ENCODE measurements around the gene RPUSD2.

Gene RPUSD2, protein sequence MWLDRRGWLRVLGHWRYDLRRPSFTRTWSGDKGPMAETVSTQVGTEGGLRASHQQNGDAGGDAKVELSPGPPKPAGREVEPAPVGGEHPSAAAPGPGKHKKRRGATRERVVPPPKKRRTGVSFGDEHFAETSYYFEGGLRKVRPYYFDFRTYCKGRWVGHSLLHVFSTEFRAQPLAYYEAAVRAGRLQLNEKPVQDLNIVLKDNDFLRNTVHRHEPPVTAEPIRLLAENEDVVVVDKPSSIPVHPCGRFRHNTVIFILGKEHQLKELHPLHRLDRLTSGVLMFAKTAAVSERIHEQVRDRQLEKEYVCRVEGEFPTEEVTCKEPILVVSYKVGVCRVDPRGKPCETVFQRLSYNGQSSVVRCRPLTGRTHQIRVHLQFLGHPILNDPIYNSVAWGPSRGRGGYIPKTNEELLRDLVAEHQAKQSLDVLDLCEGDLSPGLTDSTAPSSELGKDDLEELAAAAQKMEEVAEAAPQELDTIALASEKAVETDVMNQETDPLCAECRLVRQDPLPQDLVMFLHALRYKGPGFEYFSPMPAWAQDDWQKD

DNA sequence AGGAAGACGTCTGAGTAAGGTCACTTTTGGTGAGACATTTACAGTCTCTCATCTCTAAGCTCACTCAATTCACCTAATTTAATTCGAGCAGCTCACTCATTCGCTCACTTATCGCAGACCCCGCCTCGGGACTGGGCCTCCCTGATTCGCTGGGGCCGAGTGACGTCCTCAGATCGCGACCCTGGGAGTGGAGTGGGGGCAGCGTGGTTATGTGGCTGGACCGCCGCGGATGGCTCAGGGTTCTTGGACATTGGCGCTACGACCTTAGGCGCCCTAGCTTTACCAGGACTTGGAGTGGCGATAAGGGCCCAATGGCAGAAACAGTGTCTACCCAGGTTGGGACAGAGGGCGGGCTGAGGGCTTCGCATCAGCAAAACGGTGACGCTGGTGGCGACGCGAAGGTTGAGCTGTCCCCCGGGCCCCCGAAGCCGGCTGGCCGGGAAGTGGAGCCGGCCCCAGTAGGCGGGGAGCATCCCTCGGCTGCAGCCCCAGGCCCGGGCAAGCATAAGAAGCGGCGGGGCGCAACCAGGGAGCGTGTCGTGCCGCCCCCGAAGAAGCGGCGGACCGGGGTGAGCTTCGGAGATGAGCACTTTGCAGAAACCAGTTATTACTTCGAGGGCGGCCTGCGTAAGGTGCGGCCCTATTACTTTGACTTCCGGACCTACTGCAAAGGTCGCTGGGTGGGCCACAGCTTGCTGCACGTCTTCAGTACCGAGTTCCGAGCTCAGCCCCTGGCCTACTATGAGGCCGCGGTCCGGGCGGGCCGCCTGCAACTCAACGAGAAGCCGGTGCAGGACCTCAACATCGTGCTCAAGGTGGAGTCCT lies at the start of gene RPUSD2:
Gene RPUSD2 (plus strand): TSS at position 171 of the 825 bp plus-strand sequence. CDS start 39 bp downstream, at position 210.
- peak; percentile 70 to 72 for DNase-seq (ENCODE audit: low read depth in 2 of 2)

DNA sequence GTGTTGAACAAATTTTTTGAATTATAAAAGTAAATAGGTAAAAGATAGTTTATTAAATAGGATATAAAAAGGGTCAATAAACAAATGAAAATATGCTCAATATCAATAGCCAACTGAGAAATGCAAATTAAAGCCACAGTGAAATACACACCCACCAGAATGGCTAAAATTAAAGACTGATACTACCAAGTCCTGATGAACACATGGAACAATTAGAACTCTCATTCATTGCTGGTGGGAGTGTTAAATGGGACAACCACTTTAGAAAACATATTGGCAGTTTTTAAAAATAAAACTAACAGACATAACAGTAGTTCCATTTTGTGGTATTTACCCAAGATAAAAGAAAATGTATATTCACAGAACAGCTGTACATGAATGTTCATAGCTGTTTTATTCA lies 45.5 kb upstream of the RPUSD2 start:
- DNase-seq (ENCODE audit: low read depth in 2 of 2) = no peak

DNA sequence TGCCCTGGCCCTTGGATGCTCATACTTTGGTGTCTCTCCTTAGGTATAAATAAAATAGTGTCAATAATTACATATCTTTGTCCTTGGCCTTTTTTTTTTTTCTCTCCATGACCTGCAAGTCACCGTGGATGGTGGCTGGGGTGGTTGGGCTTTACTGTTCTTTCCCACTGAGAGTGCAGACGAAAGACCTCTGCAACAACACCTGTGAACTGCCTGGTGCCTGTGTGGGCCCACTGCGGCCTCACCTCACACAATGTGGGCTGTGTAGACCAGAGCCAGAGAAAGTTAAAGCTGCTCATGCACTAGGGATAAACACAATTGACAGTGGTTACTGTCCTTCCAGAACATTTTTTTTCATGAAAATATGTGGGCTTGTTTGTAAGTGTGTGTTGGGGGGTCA lies 43.2 kb upstream of the RPUSD2 start:
- DNase-seq (ENCODE audit: low read depth in 2 of 2) = no peak

DNA sequence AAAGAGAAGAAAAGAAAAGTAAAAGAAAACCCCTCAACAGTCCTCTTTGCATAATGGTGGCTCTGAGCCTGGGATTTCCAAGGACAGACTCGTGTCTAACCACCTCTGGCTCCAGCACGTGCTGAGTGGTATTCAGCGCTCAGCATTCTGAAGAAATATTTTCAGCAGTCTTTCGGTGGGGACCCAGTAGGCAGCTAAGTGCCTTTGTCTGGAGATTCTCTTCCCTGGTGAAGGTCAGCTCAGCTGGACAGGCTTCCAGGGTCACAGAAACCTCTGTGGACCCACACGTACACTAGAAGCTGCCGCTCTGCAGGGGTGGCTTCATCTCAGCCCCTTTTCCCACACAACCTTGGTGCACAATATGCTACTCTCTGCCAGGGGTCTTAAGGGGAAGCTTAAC lies 40.3 kb upstream of the RPUSD2 start:
- no peak for DNase-seq (ENCODE audit: low read depth in 2 of 2)

DNA sequence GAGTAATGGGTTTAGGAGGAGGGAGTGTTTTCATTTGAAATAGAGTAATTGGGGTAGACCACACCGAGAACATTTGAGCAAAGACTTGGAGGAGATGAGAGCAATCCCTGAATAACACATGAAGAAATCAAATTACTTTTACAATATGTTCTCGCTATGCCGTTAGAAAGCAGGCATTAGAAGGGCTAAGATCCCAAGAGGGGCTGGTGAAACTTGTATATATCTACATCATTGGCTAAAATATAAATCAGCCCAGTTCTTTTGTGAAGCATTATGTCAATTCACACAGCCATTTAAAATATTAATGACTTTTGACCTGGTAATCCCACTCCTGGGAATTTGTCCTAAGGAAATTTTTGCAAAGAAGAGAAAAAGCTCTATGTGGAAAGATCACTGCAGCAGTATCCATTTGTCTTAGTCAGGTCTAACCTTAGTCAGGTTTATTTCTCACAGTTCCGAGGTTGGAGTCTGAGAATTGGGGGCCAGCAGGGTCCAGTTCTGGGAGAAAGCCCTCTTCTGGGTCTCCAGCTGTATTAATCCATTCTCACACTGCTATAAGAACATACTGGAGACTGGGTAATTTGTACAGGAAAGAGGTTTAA lies 35.2 kb upstream of the RPUSD2 start:
- no peak for DNase-seq (ENCODE audit: low read depth in 2 of 2)

DNA sequence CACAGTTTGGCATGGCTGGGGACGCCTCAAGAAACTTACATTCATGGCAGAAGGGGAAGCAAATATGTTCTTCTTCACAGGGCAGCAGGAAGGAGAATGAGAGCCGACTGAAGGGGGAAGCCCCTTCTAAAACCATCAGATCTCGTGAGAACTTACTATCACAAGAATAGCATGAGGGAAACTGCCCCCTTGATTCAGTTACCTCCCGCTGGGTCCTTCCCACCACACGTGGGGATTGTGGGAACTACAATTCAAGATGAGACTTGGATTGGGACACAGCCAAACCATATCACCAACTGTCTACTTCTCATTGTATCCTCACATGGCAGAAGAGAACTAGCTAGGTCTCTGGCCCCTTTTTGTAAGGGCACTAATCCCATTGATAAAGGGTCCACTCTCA lies 34.7 kb upstream of the RPUSD2 start:
- DNase-seq (ENCODE audit: low read depth in 2 of 2) = no peak

DNA sequence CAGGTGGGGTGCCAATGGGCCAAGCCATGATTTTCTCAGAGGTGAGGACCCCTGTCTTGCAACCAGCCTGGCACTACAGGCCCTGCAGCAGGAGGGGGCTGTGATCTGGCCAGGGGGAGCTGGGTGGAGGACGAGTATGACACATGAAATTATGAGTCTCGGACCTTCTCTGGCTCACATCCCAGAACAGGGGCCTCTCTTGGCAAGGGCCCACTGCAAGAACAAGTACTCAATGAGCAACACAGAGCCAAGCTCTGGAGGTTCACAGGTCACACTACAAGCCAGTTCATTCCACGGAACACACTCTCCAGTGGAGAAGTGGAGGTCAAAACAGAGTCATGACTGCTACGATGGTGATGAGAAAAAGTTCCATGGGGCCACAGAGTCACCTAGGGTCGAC lies 32.6 kb upstream of the RPUSD2 start:
- DNase-seq (ENCODE audit: low read depth in 2 of 2) = peak; percentile 7 to 8

DNA sequence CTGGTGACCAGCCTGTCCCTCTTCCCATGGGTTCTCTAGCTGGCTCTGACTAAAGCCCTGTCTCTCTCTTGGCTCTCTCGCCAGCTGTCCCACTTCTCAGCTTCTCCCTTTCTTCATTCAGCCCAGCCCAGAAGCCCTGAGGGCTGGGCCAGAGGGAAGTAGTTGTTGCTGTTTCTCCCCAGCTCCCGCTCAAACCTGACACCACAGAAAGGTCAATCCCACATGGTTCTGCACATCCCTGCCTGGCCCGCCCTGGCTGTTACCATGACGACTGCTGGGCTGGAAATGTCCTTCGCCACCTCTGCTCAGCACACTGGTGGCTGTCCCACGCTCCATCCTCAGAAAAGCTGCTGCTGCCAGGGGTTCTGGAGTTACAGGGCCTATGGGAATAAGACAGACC lies 30.1 kb upstream of the RPUSD2 start:
- DNase-seq (ENCODE audit: low read depth in 2 of 2) = no peak

DNA sequence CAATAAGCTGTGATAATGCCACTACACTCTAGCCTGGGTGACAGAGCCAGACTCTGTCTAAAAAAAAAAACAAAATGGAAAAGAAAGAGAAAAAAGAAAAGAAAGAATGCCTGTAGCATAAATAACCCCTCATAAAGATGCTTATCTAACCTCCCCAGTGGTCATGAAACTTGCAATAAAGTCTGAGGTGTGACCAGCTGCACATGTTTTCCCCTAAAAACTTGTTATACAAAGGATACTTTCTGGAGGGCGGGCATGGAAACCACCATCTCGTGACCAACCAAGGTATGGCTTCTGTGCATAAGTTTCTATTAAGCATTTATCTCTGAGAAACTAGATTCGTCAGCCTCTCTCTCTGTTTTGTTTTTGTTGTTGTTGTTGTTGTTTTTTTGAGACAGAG lies 26.0 kb upstream of the RPUSD2 start:
- DNase-seq (ENCODE audit: low read depth in 2 of 2) = no peak

DNA sequence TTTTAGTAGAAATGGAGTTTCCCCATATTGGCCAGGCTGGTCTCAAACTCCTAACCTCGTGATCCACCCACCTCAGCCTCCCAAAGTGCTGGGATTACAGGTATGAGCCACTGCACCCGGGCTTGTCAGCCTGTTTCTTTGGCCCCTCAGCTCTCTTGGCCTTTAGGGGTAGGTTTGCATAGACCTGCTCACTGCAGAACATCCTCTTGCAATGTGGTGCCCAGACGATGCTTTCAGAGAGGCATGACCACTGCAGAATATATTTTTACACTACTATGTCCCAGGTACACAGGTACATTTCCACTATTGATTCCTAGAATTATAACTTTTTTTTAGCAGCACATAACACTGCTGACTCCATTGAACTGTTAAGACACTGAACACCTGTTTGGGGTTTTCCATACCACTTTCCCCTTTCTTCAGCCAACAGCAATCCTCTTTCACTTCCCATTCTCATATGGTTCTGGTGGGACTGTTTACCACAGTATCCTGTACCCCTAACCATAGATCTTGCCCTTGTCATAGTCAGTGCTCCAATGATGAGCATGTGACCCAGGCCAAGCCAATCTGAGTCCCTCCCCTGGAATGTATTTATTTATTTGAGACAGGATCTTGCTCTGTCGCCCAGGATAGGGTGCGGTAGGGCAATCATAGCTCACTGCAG lies 25.3 kb upstream of the RPUSD2 start:
- no peak for DNase-seq (ENCODE audit: low read depth in 2 of 2)

DNA sequence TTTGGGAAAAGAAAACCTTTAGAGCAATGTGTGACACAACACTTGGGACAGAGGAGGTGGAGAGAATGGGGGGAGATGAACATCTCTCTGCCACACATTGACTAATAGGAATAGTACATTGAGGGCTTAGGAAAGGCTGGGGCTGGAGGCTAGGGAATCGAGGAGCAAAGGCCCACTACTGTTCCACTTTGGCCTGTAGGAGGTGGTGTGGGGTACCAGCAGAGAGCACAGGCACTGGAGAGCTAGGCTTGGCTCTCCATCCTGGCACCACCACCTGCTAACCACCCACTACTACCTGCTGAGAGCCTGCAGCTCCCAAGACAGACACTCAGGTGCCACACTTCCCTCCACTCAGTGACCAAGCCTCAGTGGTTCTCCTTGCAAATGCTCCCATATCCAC lies 23.6 kb upstream of the RPUSD2 start:
- no peak for DNase-seq (ENCODE audit: low read depth in 2 of 2)

DNA sequence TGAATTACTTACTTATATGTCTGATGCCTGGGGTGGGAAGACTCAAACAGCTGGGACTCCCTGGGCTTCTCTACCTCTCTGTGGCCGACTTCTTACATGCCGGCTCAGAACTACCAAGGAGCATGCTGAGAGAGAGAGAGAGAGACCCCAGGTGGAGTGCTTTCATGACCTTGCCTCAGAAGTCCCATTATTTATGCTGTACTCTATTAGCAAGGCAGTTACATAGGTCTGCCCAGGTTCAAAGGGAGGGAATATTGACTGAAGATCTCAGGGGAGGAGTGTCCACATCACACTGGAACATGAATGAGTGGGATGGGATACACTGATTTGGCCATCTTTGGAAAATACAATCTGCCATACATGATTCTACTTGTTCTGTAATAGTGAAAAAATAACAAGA lies 20.5 kb upstream of the RPUSD2 start:
- no peak for DNase-seq (ENCODE audit: low read depth in 2 of 2)

DNA sequence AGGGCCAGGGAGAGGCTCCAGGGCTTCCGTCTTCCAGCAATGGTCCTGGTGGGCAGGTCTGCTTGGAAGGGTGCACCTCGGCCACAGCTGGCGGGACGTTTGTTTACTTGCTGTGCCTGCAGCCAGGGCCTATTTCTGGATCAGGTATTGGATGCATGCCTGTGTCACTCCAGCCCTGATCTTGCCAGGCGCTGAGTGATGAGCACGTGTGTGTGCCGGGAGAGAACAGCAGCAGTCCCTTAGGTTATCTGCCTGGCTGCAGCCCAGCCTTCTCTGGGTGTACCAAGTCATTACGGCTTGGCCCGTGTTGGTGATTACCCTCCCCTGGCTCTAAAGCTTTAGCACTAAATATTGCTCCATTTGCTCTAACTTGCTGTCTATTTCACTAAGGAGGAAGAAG lies 19.2 kb upstream of the RPUSD2 start:
- no peak for DNase-seq (ENCODE audit: low read depth in 2 of 2)

DNA sequence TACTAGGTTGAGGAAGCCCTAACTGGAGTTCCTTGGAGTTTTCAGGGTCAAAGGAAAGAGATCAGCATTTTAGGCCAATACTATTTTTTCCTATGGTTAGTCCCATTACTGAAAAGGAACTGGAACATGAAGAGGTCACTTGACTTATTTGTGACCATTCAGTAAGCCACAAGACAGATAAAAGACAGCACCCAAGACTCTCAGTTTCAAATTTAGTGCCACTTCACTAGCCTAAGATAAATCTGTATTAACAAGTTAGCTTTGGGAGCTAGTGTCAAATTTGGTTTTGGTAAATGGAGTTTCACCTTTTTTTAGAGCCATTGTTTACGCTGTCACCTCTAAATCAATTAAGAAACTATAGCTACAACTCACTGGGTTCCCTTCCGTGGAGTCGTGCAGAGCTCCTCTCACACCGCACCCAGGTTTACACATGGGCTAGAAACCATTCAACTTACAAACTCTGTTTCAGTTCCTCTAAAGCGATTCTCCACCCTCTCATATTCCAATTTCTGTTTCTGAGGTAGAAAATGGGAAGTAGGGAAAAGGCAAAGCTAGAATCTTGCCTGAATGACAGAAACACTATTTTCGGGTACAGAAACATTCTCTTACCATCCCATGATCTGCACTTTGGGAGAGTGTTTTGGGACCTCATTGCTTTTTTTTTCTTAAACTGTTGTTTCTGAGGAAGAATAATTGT lies 18.6 kb upstream of the RPUSD2 start:
- DNase-seq (ENCODE audit: low read depth in 2 of 2) = no peak

DNA sequence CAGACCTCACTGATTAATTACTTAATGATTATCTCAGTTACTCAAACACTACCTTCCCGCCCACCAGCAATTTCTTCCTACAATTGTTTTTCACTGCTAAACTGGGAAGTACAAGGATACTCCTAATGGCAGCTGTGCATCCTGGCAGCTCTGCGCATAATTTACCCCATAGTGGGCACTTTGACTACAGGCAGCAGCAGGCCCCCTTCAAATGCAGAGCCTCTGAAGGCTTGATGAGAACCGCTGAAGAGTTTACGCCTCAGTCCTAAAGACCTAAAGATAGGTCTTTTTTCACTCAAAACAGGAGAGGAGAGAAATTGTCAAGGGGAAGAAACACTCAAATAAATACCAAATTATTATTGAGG lies 15.0 kb upstream of the RPUSD2 start:
- DNase-seq (ENCODE audit: low read depth in 2 of 2) = no peak

DNA sequence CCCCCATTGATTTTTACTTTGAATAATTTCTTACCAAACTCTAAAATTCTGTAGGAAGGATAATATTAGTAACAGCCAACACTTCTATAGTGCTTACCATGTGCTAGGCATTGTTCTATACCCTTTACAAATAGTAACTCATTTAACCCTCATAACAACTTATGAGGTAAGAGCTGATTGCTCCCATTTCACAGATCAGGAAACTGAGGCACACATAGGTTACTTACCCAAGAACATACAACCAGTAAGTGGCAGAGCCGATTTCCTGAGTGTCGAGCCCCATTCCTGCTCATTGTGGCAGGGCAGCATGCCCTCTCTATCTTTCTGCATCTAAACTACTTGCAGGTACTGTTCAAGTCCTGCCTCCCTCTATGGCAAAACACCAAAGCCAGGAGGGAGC lies 13.2 kb upstream of the RPUSD2 start:
- no peak for DNase-seq (ENCODE audit: low read depth in 2 of 2)

DNA sequence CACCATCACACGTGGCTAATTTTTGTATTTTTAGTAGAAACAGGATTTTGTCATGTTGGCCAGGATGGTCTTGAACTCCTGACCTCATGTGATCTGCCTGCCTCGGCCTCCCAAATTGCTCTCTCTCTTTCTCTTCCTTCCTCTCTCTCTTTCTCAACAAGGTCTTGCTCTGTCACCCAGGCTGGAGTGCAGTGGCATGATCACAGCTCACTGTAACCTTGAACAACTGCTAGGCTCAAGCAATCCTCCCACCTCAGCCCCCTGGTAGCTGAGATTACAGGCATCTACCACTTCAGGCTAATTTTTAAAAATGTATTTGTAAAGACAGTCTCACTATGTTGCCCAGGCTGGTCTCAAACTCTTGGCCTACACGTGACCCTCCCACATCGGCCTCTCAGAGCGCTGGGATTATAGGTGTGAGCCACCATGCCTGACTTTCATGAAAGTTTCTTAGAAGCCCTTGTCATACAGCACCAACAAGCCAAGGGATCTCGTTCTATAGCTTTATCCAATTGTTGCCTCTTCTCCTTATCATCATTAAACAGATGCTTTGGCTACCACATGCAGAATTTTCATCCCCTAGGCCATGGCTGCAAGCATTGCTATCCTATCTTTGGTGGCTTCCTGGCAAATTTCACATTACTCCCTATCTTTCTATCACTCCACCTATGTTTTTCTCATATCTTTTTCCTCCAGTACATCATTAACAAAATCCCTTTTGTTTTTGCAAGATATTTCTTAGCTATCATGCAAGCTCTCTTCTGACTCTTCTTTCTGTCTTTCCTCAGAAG lies 10.0 kb upstream of the RPUSD2 start:
- no peak for DNase-seq (ENCODE audit: low read depth in 2 of 2)

DNA sequence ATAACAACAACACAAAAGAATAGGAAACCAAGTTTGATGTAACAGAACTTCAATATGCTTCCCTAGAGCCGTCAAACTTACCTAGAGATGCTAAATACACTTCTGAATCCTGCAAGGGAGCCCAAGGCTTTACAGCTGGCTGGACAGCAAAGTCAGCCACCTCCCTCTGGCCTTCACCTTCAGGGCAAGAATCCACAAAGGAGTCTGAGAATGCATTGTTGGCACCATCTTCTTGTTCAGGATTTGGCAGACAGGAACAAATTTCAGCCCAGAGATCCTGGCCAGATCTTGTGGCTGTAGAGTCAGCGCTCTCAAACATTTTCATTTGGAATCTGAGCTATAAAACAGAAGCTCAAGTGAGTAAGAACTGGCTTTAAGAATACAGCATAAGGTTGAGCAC lies 6.4 kb upstream of the RPUSD2 start:
- no peak for DNase-seq (ENCODE audit: low read depth in 2 of 2)

DNA sequence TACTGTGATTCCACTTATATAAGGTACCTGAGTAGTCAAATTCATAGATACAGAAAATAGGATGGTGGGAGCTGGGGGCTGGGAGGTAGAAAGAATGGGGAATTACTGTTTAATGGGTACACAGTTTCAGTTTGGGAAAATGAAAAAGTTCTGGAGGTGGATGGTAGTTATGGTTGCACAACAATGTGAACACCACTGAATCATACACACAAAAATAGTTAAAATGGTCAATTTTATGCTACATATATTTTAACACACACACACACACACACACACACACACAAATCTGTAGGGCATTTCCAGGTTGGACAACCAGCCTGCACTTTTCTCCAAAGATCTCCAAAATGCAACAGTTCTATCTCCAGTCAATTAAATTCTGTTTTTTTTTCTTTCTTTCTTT lies 5.7 kb upstream of the RPUSD2 start:
- DNase-seq (ENCODE audit: low read depth in 2 of 2) = no peak

DNA sequence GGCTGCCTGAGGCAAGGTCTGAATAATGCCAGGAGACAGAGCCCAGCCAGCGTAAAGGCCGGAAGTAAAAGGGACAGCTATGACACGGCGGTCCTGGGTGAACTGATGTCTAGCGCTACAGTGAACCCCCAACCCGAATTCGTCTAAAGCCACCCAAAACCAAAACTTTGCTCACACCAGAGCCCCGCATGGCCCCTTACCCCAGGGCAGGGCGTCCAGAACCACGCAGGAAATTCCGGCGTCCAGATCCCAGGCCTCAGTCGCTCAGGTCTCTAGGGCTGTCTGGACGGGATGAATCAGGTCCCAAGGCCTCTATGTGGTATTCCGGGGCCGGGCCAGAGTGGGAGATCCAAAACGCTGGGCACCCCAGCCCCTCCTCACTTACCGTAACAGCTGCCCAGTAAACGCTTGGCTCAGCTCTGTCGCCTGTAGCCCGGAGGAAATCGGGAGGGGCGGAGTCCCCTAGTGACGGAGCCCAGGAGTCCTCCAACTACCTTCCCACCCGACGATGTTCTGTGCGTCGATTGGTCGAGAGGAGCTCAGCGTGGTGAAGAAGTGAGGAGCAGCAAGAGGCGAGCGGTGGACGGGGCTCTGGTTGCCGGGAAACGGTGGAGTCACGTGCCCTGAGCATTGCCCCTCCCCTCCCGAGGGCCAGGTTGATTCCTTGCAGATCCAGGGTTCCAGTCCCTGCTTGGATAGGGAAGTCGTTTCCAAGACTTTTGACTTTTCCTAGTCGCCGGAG lies 4.3 kb upstream of the RPUSD2 start, which contains the start of gene CCDC32:
Gene CCDC32 (minus strand): TSS at position 452 of the 742 bp plus-strand sequence. CDS start 2,027 bp downstream, outside the sequence.
- DNase-seq (ENCODE audit: low read depth in 2 of 2) = peak; percentile 93 to 94

Data from fibroblast of skin of left biceps (primary cell).